Astrocyte (in vitro differentiated cells and primary cell): ENCODE measurements around the gene BIK. TPM values are rescaled to one million over a fixed set of nuclear protein-coding genes. Genes with fewer than 3 reads are reported as not detected.

ENCODE experiments used
- DNase-seq: peaks from one replicate; pipeline ENCODE4 v3.0.0-alpha.2; 2010; ENCODE audit warnings: low read depth
- FAIRE-seq: peaks from 2 replicates; lab custom pipeline; 2011; peaks lifted over from hg19 to GRCh38; lab: Jason Lieb, UNC
- H2AFZ ChIP-seq: 2 replicates; pipeline ENCODE4 v1.6.0; 2012; ENCODE audit warnings: low read depth, low read length, inconsistent platforms
- H3K27ac ChIP-seq: 2 replicates; pipeline ENCODE4 v1.5.1; 2011; ENCODE audit warnings: low read depth, low read length, inconsistent platforms
- H3K27me3 ChIP-seq: 2 replicates; pipeline ENCODE4 v1.6.0; 2011; ENCODE audit warnings: low read length, inconsistent platforms; ENCODE audit not compliant: insufficient read depth
- H3K36me3 ChIP-seq: 2 replicates; pipeline ENCODE4 v1.5.1; 2011; ENCODE audit warnings: low read length, inconsistent platforms; ENCODE audit not compliant: insufficient read depth
- H3K4me1 ChIP-seq: 2 replicates; pipeline ENCODE4 v1.5.1; 2011; ENCODE audit warnings: low read length, inconsistent platforms; ENCODE audit not compliant: insufficient read depth
- H3K4me2 ChIP-seq: 2 replicates; pipeline ENCODE4 v1.6.0; 2012; ENCODE audit warnings: low read length, inconsistent platforms
- H3K4me3 ChIP-seq: 2 replicates; pipeline ENCODE4 v1.5.1; 2011; ENCODE audit warnings: low read depth, mild to moderate bottlenecking, low read length, inconsistent platforms; ENCODE audit not compliant: insufficient read depth
- H3K79me2 ChIP-seq: 2 replicates; pipeline ENCODE4 v1.6.0; 2012; ENCODE audit warnings: mild to moderate bottlenecking, low read length, inconsistent platforms; ENCODE audit not compliant: insufficient read depth
- H3K9ac ChIP-seq: 2 replicates; pipeline ENCODE4 v1.6.0; 2012; ENCODE audit warnings: mild to moderate bottlenecking, low read length, inconsistent platforms
- H3K9me3 ChIP-seq: 2 replicates; pipeline ENCODE4 v1.5.1; 2012; ENCODE audit warnings: low read depth, mild to moderate bottlenecking, low read length, inconsistent platforms; ENCODE audit not compliant: insufficient read depth
- H4K20me1 ChIP-seq: 2 replicates; pipeline ENCODE4 v1.6.0; 2012; ENCODE audit warnings: low read length, inconsistent platforms; ENCODE audit not compliant: insufficient read depth
- H3K27ac Mint-ChIP-seq: one replicate; pipeline ENCODE4 v1.8.0; 2021; ENCODE audit warnings: mild to moderate bottlenecking, mixed read lengths; ENCODE audit not compliant: unreplicated experiment
- H3K27me3 Mint-ChIP-seq: one replicate; pipeline ENCODE4 v1.8.0; 2021; ENCODE audit warnings: low read depth, mixed read lengths; ENCODE audit not compliant: unreplicated experiment
- H3K36me3 Mint-ChIP-seq: one replicate; pipeline ENCODE4 v1.8.0; 2021; ENCODE audit warnings: low read depth, mixed read lengths; ENCODE audit not compliant: unreplicated experiment
- H3K4me1 Mint-ChIP-seq: one replicate; pipeline ENCODE4 v1.8.0; 2021; ENCODE audit warnings: low read depth, mixed read lengths; ENCODE audit not compliant: unreplicated experiment
- H3K4me3 Mint-ChIP-seq: one replicate; pipeline ENCODE4 v1.8.0; 2021; ENCODE audit warnings: mild to moderate bottlenecking, moderate library complexity, mixed read lengths; ENCODE audit not compliant: unreplicated experiment
- H3K9me3 Mint-ChIP-seq: one replicate; pipeline ENCODE4 v1.8.0; 2021; ENCODE audit warnings: mild to moderate bottlenecking, mixed read lengths; ENCODE audit not compliant: unreplicated experiment
- EZH2 ChIP-seq: IDR thresholded peaks from 2 replicates; pipeline ENCODE4 v1.6.1; 2012; ENCODE audit warnings: mild to moderate bottlenecking, low read length, inconsistent platforms; ENCODE audit not compliant: insufficient read depth
- total RNA-seq: library from RNA; stranded (reverse); gene quantifications from 2 replicates; pipeline ENCODE4 v1.2.1, GENCODE V29; 2021
- TF ChIP-seq, protein P1 (sequence below): IDR thresholded peaks from 2 replicates; pipeline ENCODE4 v1.5.1; 2011; ENCODE audit warnings: low read depth, mild to moderate bottlenecking, inconsistent platforms, low read length, moderate library complexity; ENCODE audit not compliant: insufficient read depth

BIK gene
- total RNA-seq, 1 donor from 2014 or later, result 0.32 TPM

DNA sequence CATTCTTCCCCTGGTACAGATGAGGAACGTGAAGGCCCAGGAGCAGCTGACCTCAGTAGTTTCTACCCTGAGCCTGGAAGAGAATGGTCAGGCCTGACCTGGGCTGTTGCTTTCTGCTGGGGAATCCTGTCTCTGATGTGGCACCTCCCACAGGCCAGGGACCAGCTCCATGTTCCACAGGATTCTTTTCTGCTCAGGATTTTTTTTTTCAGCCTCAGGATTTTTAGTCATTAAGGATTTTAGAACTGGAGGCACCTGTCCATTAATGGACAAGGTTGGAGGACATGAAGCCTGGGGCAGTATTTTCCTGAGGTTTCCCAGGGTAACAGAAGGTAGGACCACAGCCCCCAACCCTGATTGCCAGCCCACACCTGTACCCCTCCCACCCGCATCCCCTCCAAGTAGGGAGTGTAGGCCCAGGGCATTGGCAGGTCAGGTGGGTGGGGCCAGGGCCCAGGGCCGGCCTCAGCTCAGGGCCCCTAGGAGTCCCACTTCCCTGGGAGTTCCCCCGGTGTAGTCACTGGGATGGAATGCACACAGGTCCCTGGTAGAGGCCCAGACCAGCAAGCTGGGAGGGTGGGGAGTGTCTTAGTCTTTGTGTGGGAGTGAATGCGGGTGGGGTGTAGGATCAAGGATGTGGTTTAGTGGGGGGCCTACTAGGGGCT lies 16.1 kb downstream of the BIK start:
- Histone ChIP-seq H3K27me3 (no peaks in the 10 kb centered on the region), H3K9me3 (no peaks in the 10 kb centered on the region), H3K4me3 (no peak overlapping the region), H3K79me2 (no peaks in the 10 kb centered on the region), H3K4me1 (peaks cover 18% of the 10 kb centered on the region), H3K4me2 (peak overlapping the region; percentile 71), H3K36me3 (peaks cover 2% of the 10 kb centered on the region), H3K9ac (no peak overlapping the region), H2AFZ (no peak overlapping the region), H4K20me1 (no peaks in the 10 kb centered on the region), H3K27ac (peak overlapping the region; percentile 35)
- H3K4me3 Mint-ChIP-seq, result no peak overlapping the region
- peaks cover 6% of the 10 kb centered on the region for H3K4me1 Mint-ChIP-seq
- no peaks in the 10 kb centered on the region for H3K36me3 Mint-ChIP-seq
- H3K27me3 Mint-ChIP-seq, result peaks cover 7% of the 10 kb centered on the region
- FAIRE-seq (no peak), DNase-seq (peak; percentile 80)
- H3K9me3 Mint-ChIP-seq, result no peaks in the 10 kb centered on the region
- H3K27ac Mint-ChIP-seq, result peak overlapping the region; percentile 47
- TF ChIP-seq EZH2, result no peak

- H3K4me3 Mint-ChIP-seq, result no peak overlapping the region
- H3K9ac ChIP-seq, result no peak overlapping the region
- no peak overlapping the region for H3K4me3 ChIP-seq
- FAIRE-seq (no peak), DNase-seq (no peak)
- peaks cover 18% of the 10 kb centered on the region for H3K4me1 ChIP-seq
- H4K20me1 ChIP-seq, result no peaks in the 10 kb centered on the region
- no peaks in the 10 kb centered on the region for H3K79me2 ChIP-seq
- H3K4me1 Mint-ChIP-seq, result peaks cover 6% of the 10 kb centered on the region
- peak overlapping the region; percentile 35 for H3K27ac ChIP-seq
- peak overlapping the region; percentile 71 for H3K4me2 ChIP-seq
- H3K36me3 Mint-ChIP-seq, result no peaks in the 10 kb centered on the region
- no peak overlapping the region for H2AFZ ChIP-seq
- no peaks in the 10 kb centered on the region for H3K27me3 ChIP-seq
- no peaks in the 10 kb centered on the region for H3K9me3 ChIP-seq
- H3K27ac Mint-ChIP-seq, result peak overlapping the region; percentile 47
- TF ChIP-seq, protein P1, sequence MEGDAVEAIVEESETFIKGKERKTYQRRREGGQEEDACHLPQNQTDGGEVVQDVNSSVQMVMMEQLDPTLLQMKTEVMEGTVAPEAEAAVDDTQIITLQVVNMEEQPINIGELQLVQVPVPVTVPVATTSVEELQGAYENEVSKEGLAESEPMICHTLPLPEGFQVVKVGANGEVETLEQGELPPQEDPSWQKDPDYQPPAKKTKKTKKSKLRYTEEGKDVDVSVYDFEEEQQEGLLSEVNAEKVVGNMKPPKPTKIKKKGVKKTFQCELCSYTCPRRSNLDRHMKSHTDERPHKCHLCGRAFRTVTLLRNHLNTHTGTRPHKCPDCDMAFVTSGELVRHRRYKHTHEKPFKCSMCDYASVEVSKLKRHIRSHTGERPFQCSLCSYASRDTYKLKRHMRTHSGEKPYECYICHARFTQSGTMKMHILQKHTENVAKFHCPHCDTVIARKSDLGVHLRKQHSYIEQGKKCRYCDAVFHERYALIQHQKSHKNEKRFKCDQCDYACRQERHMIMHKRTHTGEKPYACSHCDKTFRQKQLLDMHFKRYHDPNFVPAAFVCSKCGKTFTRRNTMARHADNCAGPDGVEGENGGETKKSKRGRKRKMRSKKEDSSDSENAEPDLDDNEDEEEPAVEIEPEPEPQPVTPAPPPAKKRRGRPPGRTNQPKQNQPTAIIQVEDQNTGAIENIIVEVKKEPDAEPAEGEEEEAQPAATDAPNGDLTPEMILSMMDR, result no peak
- peaks cover 2% of the 10 kb centered on the region for H3K27me3 Mint-ChIP-seq
- H3K36me3 ChIP-seq, result peaks cover 3% of the 10 kb centered on the region
- no peaks in the 10 kb centered on the region for H3K9me3 Mint-ChIP-seq
These were observed 16.8 kb downstream of the BIK start for GRCh38 chr22:43127166-43127908.

- Histone ChIP-seq H3K27me3 (no peaks in the 10 kb centered on the region), H3K9ac (no peak overlapping the region), H3K79me2 (no peaks in the 10 kb centered on the region), H3K9me3 (no peaks in the 10 kb centered on the region), H3K4me3 (no peak overlapping the region), H3K4me2 (no peak overlapping the region), H3K36me3 (peaks cover 3% of the 10 kb centered on the region), H3K4me1 (peaks cover 18% of the 10 kb centered on the region), H3K27ac (no peak overlapping the region), H4K20me1 (no peaks in the 10 kb centered on the region), H2AFZ (no peak overlapping the region)
- no peaks in the 10 kb centered on the region for H3K36me3 Mint-ChIP-seq
- H3K9me3 Mint-ChIP-seq, result no peaks in the 10 kb centered on the region
- peaks cover 6% of the 10 kb centered on the region for H3K4me1 Mint-ChIP-seq
- FAIRE-seq, result no peak
- no peaks in the 10 kb centered on the region for H3K27me3 Mint-ChIP-seq
- DNase-seq, result no peak
- H3K4me3 Mint-ChIP-seq, result no peak overlapping the region
- peak overlapping the region; percentile 66 for H3K27ac Mint-ChIP-seq
- TF ChIP-seq EZH2, result no peak
- TF ChIP-seq, protein P1, result no peak
These were observed 17.6 kb downstream of the BIK start for GRCh38 chr22:43128116-43128515.
